Left lung (tissue), 10 donors: Measurements from ENCODE around the gene PSMB7. TPM values are rescaled to one million over a fixed set of nuclear protein-coding genes. Genes with fewer than 3 reads are reported as not detected.
A peak's percentile ranks its signal among the peaks of the same experiment; 100 is the strongest.

Source experiments
- ATAC-seq: fragments of 200-7000 bp; cut with Tn5 transposase; one replicate; pipeline ENCODE4 v1.9.1; 2020; ENCODE audit warnings: moderate library complexity
- DNase-seq, 4 donors: peaks; one replicate each; pipeline ENCODE4 v3.0.0-alpha.2; 2013 to 2020
- H3K27ac ChIP-seq, 2 donors: fragments of 200-600 bp; sonication (generic) in 1 of 2; one replicate each; pipeline versions ENCODE4 v1.5.0 to v1.8.0; 2020 to 2021
- H3K27me3 ChIP-seq, 2 donors: fragments of 200-600 bp; sonication (generic) in 1 of 2; one replicate each; pipeline versions ENCODE4 v1.5.0 to v1.8.0; 2020 to 2021
- H3K36me3 ChIP-seq, 2 donors: fragments of 200-600 bp; sonication (generic) in 1 of 2; one replicate each; pipeline versions ENCODE4 v1.5.0 to v1.8.0; 2020 to 2021
- H3K4me1 ChIP-seq, 2 donors: fragments of 200-600 bp; one replicate each; pipeline ENCODE4 v1.8.0; 2021
- H3K4me3 ChIP-seq, 2 donors: fragments of 200-600 bp; sonication (generic) in 1 of 2; one replicate each; pipeline versions ENCODE4 v1.5.0 to v1.8.0; 2020 to 2021; ENCODE audit warnings: mild to moderate bottlenecking in 1 of 2
- H3K9me3 ChIP-seq, 2 donors: fragments of 200-600 bp; sonication (generic) in 1 of 2; one replicate each; pipeline versions ENCODE4 v1.5.0 to v1.8.0; 2020 to 2021
- intact Hi-C, 2 donors: fragments of 100-400 bp; cut with DNase I; formaldehyde crosslinking; loops; one replicate each; pipeline versions ENCODE4 v1.11.2 to v1.14.2; 2022
- polyA plus RNA-seq, 6 donors: library from polyadenylated mRNA; unstranded; fragments of 120-200 nt; gene quantifications; one replicate each; pipeline ENCODE4 v1.2.1, GENCODE V29; 2013; ENCODE audit not compliant: insufficient read length in 6 of 6
- total RNA-seq, 2 donors: library from RNA; stranded (reverse); fragmentation: NEBNext Ultra II Directional; extraction: Animal tissue kit (Norgen Biotek cat#: 25700); gene quantifications; one replicate each; pipeline ENCODE4 v1.2.1, GENCODE V29; 2021
- TF ChIP-seq, protein P1 (sequence below), 2 donors: fragments of 200-600 bp; sonication (generic) in 1 of 2; IDR thresholded peaks; one replicate each; pipeline versions ENCODE4 v1.5.0 to v1.8.0; 2021; ENCODE audit warnings: antibody characterized with exemption in 2 of 2
- donor health status: DM: no; HTN: yes; CAD: no.
- donor health status: DM: no; HTN: no; CAD: no.

Gene PSMB7
- total and polyA plus RNA-seq, 8 donors = 86.3 to 220 (median 203) TPM

- ATAC-seq (no peak), DNase-seq (no peak)
- peaks cover 0 to 100% of the 10 kb centered on the region in 2 donors for H3K36me3 ChIP-seq
- intact Hi-C loops = no loop called here
- H3K27ac ChIP-seq = no peak overlapping the region
- TF ChIP-seq, protein P1, sequence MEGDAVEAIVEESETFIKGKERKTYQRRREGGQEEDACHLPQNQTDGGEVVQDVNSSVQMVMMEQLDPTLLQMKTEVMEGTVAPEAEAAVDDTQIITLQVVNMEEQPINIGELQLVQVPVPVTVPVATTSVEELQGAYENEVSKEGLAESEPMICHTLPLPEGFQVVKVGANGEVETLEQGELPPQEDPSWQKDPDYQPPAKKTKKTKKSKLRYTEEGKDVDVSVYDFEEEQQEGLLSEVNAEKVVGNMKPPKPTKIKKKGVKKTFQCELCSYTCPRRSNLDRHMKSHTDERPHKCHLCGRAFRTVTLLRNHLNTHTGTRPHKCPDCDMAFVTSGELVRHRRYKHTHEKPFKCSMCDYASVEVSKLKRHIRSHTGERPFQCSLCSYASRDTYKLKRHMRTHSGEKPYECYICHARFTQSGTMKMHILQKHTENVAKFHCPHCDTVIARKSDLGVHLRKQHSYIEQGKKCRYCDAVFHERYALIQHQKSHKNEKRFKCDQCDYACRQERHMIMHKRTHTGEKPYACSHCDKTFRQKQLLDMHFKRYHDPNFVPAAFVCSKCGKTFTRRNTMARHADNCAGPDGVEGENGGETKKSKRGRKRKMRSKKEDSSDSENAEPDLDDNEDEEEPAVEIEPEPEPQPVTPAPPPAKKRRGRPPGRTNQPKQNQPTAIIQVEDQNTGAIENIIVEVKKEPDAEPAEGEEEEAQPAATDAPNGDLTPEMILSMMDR (IDR thresholded peaks at IDR 0.05) = no peak
- no peaks in the 10 kb centered on the region for H3K27me3 ChIP-seq
- no peaks in the 10 kb centered on the region for H3K9me3 ChIP-seq
- H3K4me1 ChIP-seq = peaks cover 0 to 8% of the 10 kb centered on the region in 2 donors
- H3K4me3 ChIP-seq = no peak overlapping the region
Measured at GRCh38 chr9:124351672-124352468, 63.4 kb downstream of the PSMB7 start.

GRCh38 chr9:124350494-124351263 is 64.6 kb downstream of the PSMB7 start:
- TF ChIP-seq, protein P1 (IDR thresholded peaks at IDR 0.05) = no peak
- DNase-seq = peak in 1 of 4 donors; percentile 21
- H3K27me3 ChIP-seq = no peaks in the 10 kb centered on the region
- peaks cover 0 to 100% of the 10 kb centered on the region in 2 donors for H3K36me3 ChIP-seq
- H3K27ac ChIP-seq = no peak overlapping the region
- H3K9me3 ChIP-seq = no peaks in the 10 kb centered on the region
- no peak overlapping the region for H3K4me3 ChIP-seq
- no peak for ATAC-seq
- intact Hi-C loops = no loop called here
- H3K4me1 ChIP-seq = peaks cover 0 to 8% of the 10 kb centered on the region in 2 donors

GRCh38 chr9:124349675-124350493 is 65.4 kb downstream of the PSMB7 start:
- ATAC-seq = no peak
- TF ChIP-seq, protein P1 (IDR thresholded peaks at IDR 0.05) = no peak
- H3K36me3 ChIP-seq = peaks cover 0 to 100% of the 10 kb centered on the region in 2 donors
- intact Hi-C loops = no loop called here
- H3K4me1 ChIP-seq = peaks cover 0 to 8% of the 10 kb centered on the region in 2 donors
- H3K4me3 ChIP-seq = no peak overlapping the region
- H3K9me3 ChIP-seq = no peaks in the 10 kb centered on the region
- H3K27ac ChIP-seq = no peak overlapping the region
- H3K27me3 ChIP-seq = no peaks in the 10 kb centered on the region
- DNase-seq = no peak

DNA sequence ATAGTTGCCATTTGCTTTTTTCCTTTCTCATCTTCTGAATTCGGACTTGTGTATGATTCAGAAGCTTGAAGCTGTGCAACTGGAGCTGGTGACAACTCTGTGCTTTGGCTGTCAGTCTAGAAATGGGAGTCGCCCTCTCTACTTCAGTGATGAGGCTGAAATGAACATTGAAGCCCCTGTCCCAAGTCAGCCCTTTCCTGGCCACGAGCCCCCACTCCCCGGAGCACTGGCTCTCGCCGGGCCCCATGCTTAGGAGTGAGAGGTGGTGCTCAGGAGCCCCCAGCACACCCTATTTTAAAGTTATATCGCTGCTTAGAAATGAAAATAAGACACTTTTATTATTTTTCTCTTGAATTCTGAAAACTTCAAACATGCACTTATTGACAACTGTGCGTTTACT is 66.0 kb downstream of the PSMB7 start:
- DNase-seq (no peak), ATAC-seq (no peak)
- H3K4me1 ChIP-seq = peaks cover 0 to 8% of the 10 kb centered on the region in 2 donors
- H3K27ac ChIP-seq = no peak overlapping the region
- intact Hi-C loops = no loop called here
- no peaks in the 10 kb centered on the region for H3K27me3 ChIP-seq
- TF ChIP-seq, protein P1 (IDR thresholded peaks at IDR 0.05) = no peak
- no peaks in the 10 kb centered on the region for H3K9me3 ChIP-seq
- H3K36me3 ChIP-seq = peaks cover 0 to 100% of the 10 kb centered on the region in 2 donors
- no peak overlapping the region for H3K4me3 ChIP-seq
